ENCODE data around the gene ADARB2. TPM values are rescaled to one million over a fixed set of nuclear protein-coding genes. Genes with fewer than 3 reads are reported as not detected.
A peak's percentile ranks its signal among the peaks of the same experiment; 100 is the strongest.
"Not testable (repeated sequence)": the region's sequence is repeated elsewhere in the genome, so short reads cannot be mapped to it uniquely, and the experiment has no call there.

ADARB2 gene
- total RNA-seq, 2 donors from 2014 or later: 0.27 TPM; not detected in 1

GRCh38 chr10:1264001-1264400, 473.3 kb downstream of the ADARB2 start:
- DNase-seq (no peak), ATAC-seq (no peak)
- intact Hi-C loops (cut with DNase I): no loop called here

GRCh38 chr10:1257274-1257673, 480.1 kb downstream of the ADARB2 start:
- intact Hi-C loops (cut with DNase I): no loop called here
- no peak for DNase-seq
- ATAC-seq: no peak

- ATAC-seq: no peak
- DNase-seq: no peak
- intact Hi-C loops (cut with DNase I): no loop called here
Measured at GRCh38 chr10:1256432-1256725, 480.9 kb downstream of the ADARB2 start.

- ATAC-seq (no peak), DNase-seq (no peak)
- intact Hi-C loops (cut with DNase I): no loop called here
Measured at GRCh38 chr10:1255600-1256431, 481.5 kb downstream of the ADARB2 start.

GRCh38 chr10:1255118-1255517, 482.2 kb downstream of the ADARB2 start:
- intact Hi-C loops (cut with DNase I): no loop called here
- DNase-seq (no peak), ATAC-seq (no peak)

- DNase-seq: no peak
- intact Hi-C loops (cut with DNase I): no loop called here
- ATAC-seq: no peak
Measured at GRCh38 chr10:1253523-1254353, 483.6 kb downstream of the ADARB2 start.

- no peak for DNase-seq
- intact Hi-C loops (cut with DNase I): no loop called here
- ATAC-seq: no peak
Measured at GRCh38 chr10:1251769-1252168, 485.6 kb downstream of the ADARB2 start.

- intact Hi-C loops (cut with DNase I): no loop called here
- DNase-seq: no peak
- no peak for ATAC-seq
Measured at GRCh38 chr10:1249142-1249920, 488.0 kb downstream of the ADARB2 start.

GRCh38 chr10:1248262-1248630, 489.1 kb downstream of the ADARB2 start:
- DNase-seq; intact Hi-C loops (cut with DNase I); ATAC-seq: not testable (repeated sequence)

- DNase-seq (no peak), ATAC-seq (no peak)
- intact Hi-C loops (cut with DNase I): no loop called here
Measured at GRCh38 chr10:1247598-1248261, 489.6 kb downstream of the ADARB2 start.

GRCh38 chr10:1244493-1244892, 492.8 kb downstream of the ADARB2 start:
- DNase-seq (no peak), ATAC-seq (no peak)
- intact Hi-C loops (cut with DNase I): no loop called here

- DNase-seq: no peak
- no peak for ATAC-seq
- intact Hi-C loops (cut with DNase I): no loop called here
Measured at GRCh38 chr10:1243486-1244234, 493.7 kb downstream of the ADARB2 start.

- DNase-seq: no peak
- ATAC-seq: no peak
- intact Hi-C loops (cut with DNase I): no loop called here
Measured at GRCh38 chr10:1242975-1243374, 494.4 kb downstream of the ADARB2 start.

GRCh38 chr10:1241973-1242935, 495.1 kb downstream of the ADARB2 start:
- DNase-seq (no peak), ATAC-seq (no peak)
- intact Hi-C loops (cut with DNase I): no loop called here

GRCh38 chr10:1241322-1241890, 495.9 kb downstream of the ADARB2 start:
- ATAC-seq: no peak
- intact Hi-C loops (cut with DNase I): no loop called here
- no peak for DNase-seq

GRCh38 chr10:1240341-1240775, 497.0 kb downstream of the ADARB2 start:
- peak in 1 of 2 donors; percentile 8 for ATAC-seq
- no peak for DNase-seq
- intact Hi-C loops (cut with DNase I): no loop called here

- ATAC-seq (no peak), DNase-seq (no peak)
- intact Hi-C loops (cut with DNase I): no loop called here
Measured at GRCh38 chr10:1233031-1233430, 504.3 kb downstream of the ADARB2 start.

All from left cardiac atrium (tissue), 4 donors.